ENCODE data around the gene CACNA1A.
A peak's percentile ranks its signal among the peaks of the same experiment; 100 is the strongest.
"Not testable (repeated sequence)": the region's sequence is repeated elsewhere in the genome, so short reads cannot be mapped to it uniquely, and the experiment has no call there.

CACNA1A gene

GRCh38 chr19:13427273-13428051 lies 78.8 kb downstream of the CACNA1A start:
- DNase-seq: no peak

DNA sequence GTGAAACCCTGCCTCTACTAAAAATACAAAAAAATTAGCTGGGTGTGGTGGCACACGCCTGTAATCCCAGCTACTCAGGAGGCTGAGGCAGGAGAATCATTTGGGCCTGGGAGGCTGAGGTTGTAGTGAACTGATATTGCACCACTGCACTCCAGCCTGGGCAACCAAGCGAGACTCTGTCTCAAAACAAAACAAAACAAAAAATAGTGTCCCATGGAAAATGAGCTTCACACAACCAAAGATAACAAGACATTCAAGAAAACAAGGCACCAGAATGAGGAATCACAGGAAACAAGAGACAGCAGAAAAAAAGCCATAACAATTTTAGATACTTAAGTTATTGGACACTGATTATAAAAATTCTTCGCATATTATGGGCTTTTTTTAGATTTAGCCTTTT lies 80.4 kb downstream of the CACNA1A start:
- DNase-seq: not testable (repeated sequence)

- no peak for DNase-seq
Measured at GRCh38 chr19:13425151-13425550, 81.1 kb downstream of the CACNA1A start.

- no peak for DNase-seq
Measured at GRCh38 chr19:13420780-13421179, 85.5 kb downstream of the CACNA1A start.

- DNase-seq: peak in 4 of 51 donors; percentile 4 to 10 (median 6)
Measured at GRCh38 chr19:13417054-13417453, 89.2 kb downstream of the CACNA1A start.

DNA sequence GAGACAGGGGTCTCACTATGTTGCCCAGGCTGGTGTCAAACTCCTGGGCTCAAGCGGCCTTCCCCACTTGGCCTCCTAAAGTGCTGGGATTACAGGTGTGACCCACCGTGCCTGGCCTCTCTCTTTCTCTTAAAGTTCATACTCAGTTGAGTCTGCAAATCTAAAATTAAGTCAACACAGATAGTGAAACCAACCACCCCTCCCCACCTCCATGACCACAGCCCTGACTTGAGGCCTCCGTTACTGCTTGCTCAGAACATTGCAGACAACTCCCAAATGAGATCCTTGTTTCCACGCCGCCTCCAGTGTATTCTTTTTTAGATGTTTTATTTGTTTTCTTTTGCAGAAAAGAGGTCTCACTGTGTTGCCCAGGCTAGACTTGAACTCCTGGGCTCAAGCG lies 94.4 kb downstream of the CACNA1A start:
- no peak for DNase-seq

GRCh38 chr19:13410946-13411345 lies 95.3 kb downstream of the CACNA1A start:
- no peak for DNase-seq

- DNase-seq: peak in 30 of 51 donors; percentile 4 to 75 (median 30)
Measured at GRCh38 chr19:13408889-13409518, 97.3 kb downstream of the CACNA1A start.

- DNase-seq: peak in 9 of 51 donors; percentile 5 to 23 (median 13)
Measured at GRCh38 chr19:13404236-13404635, 102.0 kb downstream of the CACNA1A start.

GRCh38 chr19:13401388-13401787 lies 104.9 kb downstream of the CACNA1A start:
- DNase-seq: no peak

GRCh38 chr19:13400296-13400695 lies 106.0 kb downstream of the CACNA1A start:
- DNase-seq: no peak

GRCh38 chr19:13399746-13400145 lies 106.5 kb downstream of the CACNA1A start:
- no peak for DNase-seq

- DNase-seq: peak in 1 of 51 donors; percentile 7
Measured at GRCh38 chr19:13398780-13399726, 107.2 kb downstream of the CACNA1A start.

- DNase-seq: no peak
Measured at GRCh38 chr19:13398182-13398581, 108.1 kb downstream of the CACNA1A start.

DNA sequence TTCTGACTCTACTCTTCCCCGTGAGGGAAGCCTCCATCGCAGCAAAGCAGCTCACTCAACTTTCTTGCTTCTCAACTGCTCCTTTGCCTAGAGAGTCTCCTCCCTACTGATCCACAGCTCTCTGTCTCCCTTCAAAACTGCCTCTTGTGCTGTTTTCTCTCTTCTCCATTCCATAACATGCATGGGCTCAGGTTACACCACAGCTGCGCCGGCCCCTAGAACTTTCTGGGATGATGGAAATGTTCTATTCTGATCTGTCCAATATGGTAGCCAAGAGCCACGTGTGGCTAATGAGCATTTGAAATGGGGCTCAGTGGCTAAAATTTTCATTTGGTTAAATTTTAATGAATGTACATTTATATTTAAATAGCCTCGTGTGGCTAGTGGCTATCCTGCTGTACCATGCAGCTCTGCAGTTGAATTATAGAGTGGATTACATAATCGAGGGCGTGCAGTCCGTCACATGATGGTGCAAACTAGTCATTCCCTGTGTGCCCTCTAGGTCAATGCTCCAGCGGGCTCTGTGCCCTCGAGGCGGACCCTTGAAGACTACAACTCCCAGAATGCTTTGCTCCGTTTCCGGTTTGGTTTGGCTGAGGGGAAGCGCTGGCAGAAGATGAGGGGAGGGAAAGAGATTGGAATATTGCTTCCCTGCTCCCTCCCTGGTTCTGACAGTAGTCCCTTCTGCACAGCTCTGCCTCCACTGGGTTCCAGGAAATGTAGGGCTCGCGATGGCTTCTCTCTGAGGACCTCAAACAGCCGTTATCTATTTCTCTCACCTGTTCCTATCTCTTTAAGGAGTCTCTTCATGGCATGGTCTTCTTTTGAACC lies 109.8 kb downstream of the CACNA1A start:
- DNase-seq: peak in 39 of 51 donors; percentile 2 to 56 (median 15)

DNA sequence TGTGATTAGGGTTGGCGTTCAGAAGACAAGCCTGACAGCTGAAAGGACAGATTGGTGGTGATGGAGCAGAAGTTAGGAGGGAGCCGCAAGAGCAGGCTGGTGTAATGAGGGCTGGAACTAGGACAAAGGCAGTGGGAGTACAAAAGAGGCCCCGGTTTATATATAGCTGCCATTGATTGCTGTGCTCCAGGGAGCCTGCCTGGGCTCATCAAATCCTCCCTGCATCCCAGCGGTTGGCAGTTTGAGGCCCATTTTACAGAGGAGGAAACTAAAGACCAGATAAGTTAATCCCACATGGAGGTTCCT lies 123.7 kb downstream of the CACNA1A start:
- peak in 1 of 51 donors; percentile 6 for DNase-seq

DNA sequence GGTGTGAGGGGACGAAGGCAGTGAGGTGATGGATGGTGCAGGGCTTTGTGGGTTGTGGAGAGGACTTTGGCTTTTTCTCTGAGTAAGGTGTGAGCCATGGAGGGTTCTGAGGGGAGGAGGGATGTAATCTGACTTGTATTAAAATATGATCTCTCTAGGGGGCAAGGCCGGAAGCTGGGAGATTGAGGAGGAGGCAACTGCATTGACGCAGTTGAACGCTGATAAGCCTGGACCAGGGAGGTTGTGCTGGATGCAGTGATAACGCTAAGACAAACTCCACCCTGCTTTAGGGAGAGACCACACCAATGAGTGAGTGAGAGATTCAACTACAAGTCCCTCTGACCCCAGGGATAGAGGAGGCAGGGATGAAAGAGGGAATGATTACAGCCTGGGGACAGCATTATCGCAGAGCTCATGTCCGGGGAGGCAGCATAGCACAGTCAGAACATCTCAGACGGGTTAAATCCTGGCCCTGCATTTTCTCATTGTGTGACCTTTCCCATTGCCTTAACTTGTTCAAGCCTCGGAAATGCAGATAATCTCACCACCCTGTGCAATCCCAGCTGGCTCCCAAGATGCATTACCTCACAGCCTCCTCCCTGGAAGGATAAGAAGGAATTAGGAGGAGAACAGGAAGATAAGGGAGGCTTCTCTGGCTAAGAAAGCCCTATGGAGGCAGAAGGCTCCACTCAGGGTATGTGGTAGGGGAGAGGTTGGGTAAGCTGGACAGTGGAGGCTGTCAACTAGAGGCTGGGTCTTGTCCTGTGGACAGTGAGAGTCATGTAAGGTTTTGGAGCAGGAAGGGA lies 124.2 kb downstream of the CACNA1A start:
- no peak for DNase-seq

DNA sequence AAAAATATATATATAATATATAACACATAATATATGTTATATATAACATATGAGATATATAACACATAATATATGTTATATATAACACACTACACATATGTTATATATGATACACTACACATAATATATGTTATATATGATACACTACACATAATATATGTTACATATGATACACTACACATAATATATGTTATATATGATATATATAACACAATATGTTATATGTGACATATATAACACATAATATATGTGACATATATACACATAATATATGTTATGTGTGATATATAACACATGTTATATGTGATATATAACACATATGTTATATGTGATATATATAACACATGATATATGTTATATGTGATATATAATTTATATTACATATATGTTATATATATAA lies 129.7 kb downstream of the CACNA1A start:
- no peak for DNase-seq

DNA sequence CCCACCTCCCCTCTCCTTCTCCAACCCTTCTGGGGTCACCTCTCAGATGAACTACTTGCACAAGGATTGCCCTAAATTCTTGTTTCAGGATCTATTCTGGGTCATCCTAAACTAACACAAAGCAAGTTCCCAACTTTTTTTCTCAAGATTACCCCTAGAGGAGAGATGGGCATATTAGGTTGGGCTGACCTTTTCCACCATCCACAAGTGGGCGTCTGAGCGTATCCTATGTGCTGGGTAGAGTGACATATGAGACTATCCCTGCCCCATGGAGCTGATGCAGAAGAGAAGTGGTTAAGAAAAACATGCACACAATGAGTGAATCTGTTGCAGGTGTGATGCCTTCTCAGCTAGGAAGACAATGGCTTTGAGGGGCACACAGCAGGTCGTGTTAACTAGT lies 132.7 kb downstream of the CACNA1A start:
- no peak for DNase-seq

GRCh38 chr19:13370948-13371347 lies 135.3 kb downstream of the CACNA1A start:
- no peak for DNase-seq

All from hypothalamus (tissue), 51 donors.